ENCODE results near the gene PCDH1. TPM values are rescaled to one million over a fixed set of nuclear protein-coding genes. Genes with fewer than 3 reads are reported as not detected.
A peak's percentile ranks its signal among the peaks of the same experiment; 100 is the strongest.

The PCDH1 gene
- total RNA-seq, 4 donors from 2014 or later, result 51.3 to 131 (median 67.9) TPM

DNA sequence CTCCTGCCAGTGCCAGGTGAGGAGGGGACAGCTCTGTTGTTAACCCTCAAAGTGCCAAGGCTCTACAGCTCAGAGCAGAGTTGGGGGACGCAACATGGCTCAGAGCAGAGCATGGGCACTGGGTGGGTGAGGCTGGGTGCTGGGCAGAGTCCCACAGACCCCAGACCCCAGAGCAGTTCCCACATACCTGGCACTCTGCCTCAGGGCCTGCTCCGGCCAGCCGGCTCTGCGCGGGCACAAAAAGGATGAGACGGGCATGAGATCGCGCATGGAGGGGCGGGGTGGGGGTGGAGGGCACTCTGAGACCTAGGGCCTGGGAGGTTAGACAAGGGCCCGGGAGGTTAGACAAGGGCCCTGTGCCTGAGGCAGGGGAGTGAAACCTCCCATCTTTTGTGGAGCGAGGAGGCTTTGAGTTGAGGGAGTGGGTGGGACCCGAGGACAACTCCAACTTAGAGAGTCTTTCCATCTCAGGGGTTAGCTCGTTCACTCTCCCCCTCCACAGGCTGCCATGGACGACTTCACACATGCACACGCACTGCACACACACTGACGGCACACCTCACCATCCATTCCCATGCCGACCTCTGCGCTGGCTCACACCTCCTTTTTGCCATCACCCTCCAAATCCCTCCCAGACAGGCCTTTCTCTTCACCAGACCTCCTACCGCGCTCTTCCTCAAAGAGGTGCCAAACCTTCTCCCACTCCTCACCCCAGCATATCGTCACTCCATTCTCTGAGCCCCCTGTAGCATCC lies 22.0 kb downstream of the PCDH1 start:
- Histone ChIP-seq H3K4me1 (peaks cover 0 to 33% (median 0%) of the 10 kb centered on the region in 3 donors), H3K4me3 (no peak overlapping the region), H3K36me3 (peaks cover 0 to 39% (median 0%) of the 10 kb centered on the region in 3 donors), H3K9me3 (no peaks in the 10 kb centered on the region), H3K27ac (peak overlapping the region in 1 of 4 donors; percentile 34), H3K27me3 (no peaks in the 10 kb centered on the region)
- DNase-seq, result no peak
- 82 to 85% methylated on average over 10 to 12 of the region's 21 CpGs for WGBS, 2 donors
- TF ChIP-seq, protein P1, sequence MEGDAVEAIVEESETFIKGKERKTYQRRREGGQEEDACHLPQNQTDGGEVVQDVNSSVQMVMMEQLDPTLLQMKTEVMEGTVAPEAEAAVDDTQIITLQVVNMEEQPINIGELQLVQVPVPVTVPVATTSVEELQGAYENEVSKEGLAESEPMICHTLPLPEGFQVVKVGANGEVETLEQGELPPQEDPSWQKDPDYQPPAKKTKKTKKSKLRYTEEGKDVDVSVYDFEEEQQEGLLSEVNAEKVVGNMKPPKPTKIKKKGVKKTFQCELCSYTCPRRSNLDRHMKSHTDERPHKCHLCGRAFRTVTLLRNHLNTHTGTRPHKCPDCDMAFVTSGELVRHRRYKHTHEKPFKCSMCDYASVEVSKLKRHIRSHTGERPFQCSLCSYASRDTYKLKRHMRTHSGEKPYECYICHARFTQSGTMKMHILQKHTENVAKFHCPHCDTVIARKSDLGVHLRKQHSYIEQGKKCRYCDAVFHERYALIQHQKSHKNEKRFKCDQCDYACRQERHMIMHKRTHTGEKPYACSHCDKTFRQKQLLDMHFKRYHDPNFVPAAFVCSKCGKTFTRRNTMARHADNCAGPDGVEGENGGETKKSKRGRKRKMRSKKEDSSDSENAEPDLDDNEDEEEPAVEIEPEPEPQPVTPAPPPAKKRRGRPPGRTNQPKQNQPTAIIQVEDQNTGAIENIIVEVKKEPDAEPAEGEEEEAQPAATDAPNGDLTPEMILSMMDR (IDR thresholded peaks at IDR 0.05), result no peak
- no peak for TF ChIP-seq POLR2A (IDR thresholded peaks at IDR 0.05)
- intact Hi-C loops (cut with DNase I), result no loop called here

DNA sequence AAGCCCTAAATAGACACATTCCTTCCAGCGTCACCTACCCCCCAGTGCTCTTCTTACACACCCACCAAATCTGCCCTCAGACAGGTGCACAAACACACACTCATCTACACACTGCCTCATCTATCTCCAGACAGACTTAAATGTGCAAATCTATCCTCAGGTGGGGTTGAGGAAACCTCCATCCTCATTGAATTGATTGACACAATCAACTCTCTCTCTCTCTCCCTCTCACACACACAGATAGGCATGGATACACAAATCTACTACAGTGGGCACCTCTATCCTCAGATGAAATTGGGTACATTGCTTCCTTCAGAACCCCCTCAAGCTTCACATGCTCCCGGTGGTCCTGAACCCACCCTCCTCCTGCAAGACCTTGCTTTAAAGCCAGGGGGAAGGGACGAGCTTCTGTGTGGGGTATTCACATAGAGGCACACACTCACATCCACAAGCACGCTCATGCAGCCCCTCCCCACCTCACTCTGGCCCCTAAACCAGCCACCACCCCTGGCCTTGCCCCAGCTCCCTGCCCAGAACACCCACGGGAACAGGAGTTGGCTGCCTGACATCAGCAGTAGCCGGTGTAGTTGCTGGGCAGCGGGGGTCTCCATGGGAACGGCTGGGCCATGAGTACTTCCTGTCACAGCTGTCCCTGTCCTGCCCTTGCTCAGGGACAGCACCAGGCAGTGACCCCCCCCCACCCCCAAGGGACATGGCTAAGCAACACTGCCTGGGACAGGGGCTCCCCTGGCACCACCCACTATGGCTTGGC lies 22.8 kb downstream of the PCDH1 start:
- peaks cover 0 to 39% (median 0%) of the 10 kb centered on the region in 3 donors for H3K36me3 ChIP-seq
- H3K4me1 ChIP-seq, result peaks cover 4 to 41% (median 5%) of the 10 kb centered on the region in 3 donors
- WGBS, 2 donors, result 44 to 53% methylated on average over 4 to 5 of the region's 8 CpGs
- H3K4me3 ChIP-seq, result no peak overlapping the region
- peak overlapping the region in 3 of 4 donors; percentile 22 to 34 (median 25) for H3K27ac ChIP-seq
- H3K27me3 ChIP-seq, result no peaks in the 10 kb centered on the region
- TF ChIP-seq, protein P1 (IDR thresholded peaks at IDR 0.05), result no peak
- no peak for TF ChIP-seq POLR2A (IDR thresholded peaks at IDR 0.05)
- intact Hi-C loops (cut with DNase I), result no loop called here
- no peaks in the 10 kb centered on the region for H3K9me3 ChIP-seq
- DNase-seq, result no peak

DNA sequence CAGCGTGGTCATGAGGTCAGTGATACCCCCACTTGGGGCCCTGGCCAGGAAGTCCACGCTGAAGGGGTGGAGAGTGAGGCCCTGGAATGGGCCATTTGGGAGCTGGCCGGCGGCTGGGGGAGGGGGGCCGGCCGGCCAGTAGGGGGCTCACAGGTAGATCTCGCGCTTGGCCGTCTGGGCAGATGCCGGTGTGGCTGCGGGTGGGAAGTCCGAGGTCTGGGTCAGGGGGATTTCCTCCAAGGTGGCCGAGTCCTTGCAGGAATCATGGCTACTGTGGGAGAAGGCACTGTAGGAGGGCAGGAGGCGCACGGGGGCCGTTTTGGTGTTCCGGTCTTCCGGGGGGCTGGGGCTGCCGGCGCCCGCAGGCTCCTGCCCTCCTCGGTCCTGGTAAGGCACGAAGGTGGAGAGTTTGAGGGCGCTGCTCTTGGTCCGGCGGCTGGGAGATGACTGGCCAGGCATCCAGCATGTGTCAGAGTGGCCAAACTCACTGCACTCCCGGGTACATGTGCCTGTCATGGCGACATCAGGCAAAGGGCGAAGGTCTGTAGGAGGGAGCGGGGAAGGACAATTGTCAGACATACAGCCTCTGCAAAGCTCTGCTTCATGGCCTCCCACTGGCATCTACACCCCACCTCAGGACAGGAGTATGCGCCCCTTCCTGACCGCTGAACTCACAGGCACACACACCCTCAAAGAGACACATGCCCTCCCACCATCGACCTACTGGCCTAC lies 24.1 kb downstream of the PCDH1 start:
- no peak overlapping the region for H3K4me3 ChIP-seq
- no peak overlapping the region for H3K27ac ChIP-seq
- WGBS, 2 donors, result 68 to 83% methylated on average over 14 to 19 of the region's 33 CpGs
- intact Hi-C loops (cut with DNase I), result no loop called here
- H3K9me3 ChIP-seq, result no peaks in the 10 kb centered on the region
- peaks cover 4 to 46% (median 5%) of the 10 kb centered on the region in 3 donors for H3K4me1 ChIP-seq
- TF ChIP-seq, protein P1 (IDR thresholded peaks at IDR 0.05), result no peak
- no peak for TF ChIP-seq POLR2A (IDR thresholded peaks at IDR 0.05)
- H3K36me3 ChIP-seq, result peaks cover 0 to 39% (median 0%) of the 10 kb centered on the region in 3 donors
- DNase-seq, result no peak
- H3K27me3 ChIP-seq, result no peaks in the 10 kb centered on the region

DNA sequence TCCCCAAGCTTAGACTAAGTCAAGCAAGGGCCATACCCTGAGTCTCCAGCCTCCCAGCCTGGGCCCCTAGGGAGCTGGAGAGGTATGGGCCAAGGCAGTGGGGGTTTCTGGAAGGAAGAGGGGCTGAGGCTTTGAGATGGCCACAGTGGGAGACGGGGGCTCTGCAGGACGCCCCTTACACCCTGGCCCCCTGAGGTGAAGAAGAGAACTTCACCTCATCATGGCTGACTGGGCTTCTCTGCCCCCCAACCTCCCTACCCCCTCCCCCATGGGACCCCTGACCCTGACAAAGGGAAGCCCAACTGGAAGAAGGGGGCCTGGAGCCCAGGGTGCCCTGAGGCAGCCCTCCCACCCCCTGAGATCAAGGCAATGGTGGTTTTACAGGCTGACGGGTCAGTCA lies 25.8 kb downstream of the PCDH1 start:
- peaks cover 11 to 50% (median 17%) of the 10 kb centered on the region in 3 donors for H3K4me1 ChIP-seq
- no peak overlapping the region for H3K27ac ChIP-seq
- no peaks in the 10 kb centered on the region for H3K9me3 ChIP-seq
- 60% methylated on average over 2 of the region's 3 CpGs; no CpG with 5 or more reads in 1 of the 2 donors for WGBS, 2 donors
- no peak overlapping the region for H3K4me3 ChIP-seq
- TF ChIP-seq POLR2A (IDR thresholded peaks at IDR 0.05), result no peak
- TF ChIP-seq, protein P1 (IDR thresholded peaks at IDR 0.05), result no peak
- no peak for DNase-seq
- intact Hi-C loops (cut with DNase I), result no loop called here
- no peaks in the 10 kb centered on the region for H3K27me3 ChIP-seq
- peaks cover 0 to 39% (median 0%) of the 10 kb centered on the region in 3 donors for H3K36me3 ChIP-seq
